SK-N-SH (cell line): ENCODE results near the gene EXOG. TPM values are rescaled to one million over a fixed set of nuclear protein-coding genes. Genes with fewer than 3 reads are reported as not detected.

ENCODE experiments used
- CTCF ChIA-PET: fragments of 300-600, 350-600 bp; formaldehyde crosslinking; extraction: SDS; loops from one replicate; lab custom pipeline; 2021; lab: Yijun Ruan, JAX
- POLR2A ChIA-PET: fragments of 350-600 bp; sonication (Branson Sonifier 250); formaldehyde crosslinking; extraction: SDS; loops from one replicate; lab custom pipeline; 2020; ENCODE audit warnings: antibody characterized with exemption, inconsistent platforms; lab: Yijun Ruan, JAX
- DNase-seq: peaks from one replicate; pipeline ENCODE4 v3.0.0; 2012
- H2AFZ ChIP-seq: fragments of 200-600 bp; sonication (generic); 2 replicates; pipeline ENCODE4 v1.8.1; 2016; ENCODE audit warnings: antibody characterized with exemption, mild to moderate bottlenecking, low read depth
- H3F3A ChIP-seq: fragments of 200-600 bp; sonication (generic); replicated peaks from 2 replicates; pipeline ENCODE3; 2016; ENCODE audit warnings: antibody characterized with exemption, mild to moderate bottlenecking; ENCODE audit not compliant: insufficient read depth
- H3K27ac ChIP-seq, 2 experiments: fragments of 200-500 bp in 1 of 2; fragments of 200-600 bp in 1 of 2; sonication (Bioruptor generic) in 1 of 2; sonication (generic), shearing (Covaris generic) in 1 of 2; 2 replicates each; pipeline versions ENCODE4 v1.5.1 to v1.6.1; 2014 to 2016; ENCODE audit warnings: low read depth in 2 of 2, inconsistent platforms in 1 of 2, low read length in 1 of 2, mild to moderate bottlenecking in 1 of 2, mixed read lengths in 1 of 2
- H3K27me3 ChIP-seq: fragments of 200-600 bp; sonication (generic), shearing (Covaris generic); 2 replicates; pipeline ENCODE4 v1.6.1; 2016; ENCODE audit warnings: mixed run types; ENCODE audit not compliant: insufficient read depth
- H3K36me3 ChIP-seq, 2 experiments: fragments of 200-500 bp in 1 of 2; fragments of 200-600 bp in 1 of 2; sonication (Bioruptor generic) in 1 of 2; sonication (generic) in 1 of 2; replicated peaks in 1 of 2; 2 replicates each; pipeline versions ENCODE3 to v1.5.1; 2014 to 2016; ENCODE audit warnings: low read length in 1 of 2, mild to moderate bottlenecking in 1 of 2; ENCODE audit not compliant: insufficient read depth in 2 of 2, control insufficient read depth in 1 of 2
- H3K4me1 ChIP-seq, 2 experiments: fragments of 200-500 bp in 1 of 2; fragments of 200-600 bp in 1 of 2; sonication (Bioruptor generic) in 1 of 2; sonication (generic), shearing (Covaris generic) in 1 of 2; 2 replicates each; pipeline versions ENCODE4 v1.5.1 to v1.6.1; 2014 to 2016; ENCODE audit warnings: low read depth in 1 of 2, low read length in 1 of 2, mixed run types in 1 of 2; ENCODE audit not compliant: insufficient read depth in 2 of 2, control insufficient read depth in 1 of 2
- H3K4me2 ChIP-seq: fragments of 200-600 bp; sonication (generic), shearing (Covaris generic); 2 replicates; pipeline ENCODE4 v1.6.1; 2017; ENCODE audit warnings: mixed run types
- H3K4me3 ChIP-seq, 2 experiments: fragments of 200-500 bp in 1 of 2; fragments of 200-600 bp in 1 of 2; sonication (Bioruptor generic) in 1 of 2; sonication (generic), shearing (Covaris generic) in 1 of 2; 2 replicates each; pipeline versions ENCODE4 v1.5.1 to v1.8.1; 2014 to 2016; ENCODE audit warnings: low read depth in 2 of 2, inconsistent platforms in 1 of 2, low read length in 1 of 2, mild to moderate bottlenecking in 1 of 2, mixed read lengths in 1 of 2, moderate library complexity in 1 of 2
- H3K79me2 ChIP-seq: fragments of 200-600 bp; sonication (generic); 2 replicates; pipeline ENCODE4 v1.8.1; 2017; ENCODE audit warnings: mild to moderate bottlenecking; ENCODE audit not compliant: insufficient read depth
- H3K9ac ChIP-seq: fragments of 200-600 bp; sonication (generic); 2 replicates; pipeline ENCODE4 v1.6.1; 2017; ENCODE audit warnings: mixed run types
- H3K9me2 ChIP-seq: fragments of 200-600 bp; sonication (generic); 2 replicates; pipeline ENCODE4 v1.6.1; 2017; ENCODE audit warnings: mixed run types
- H3K9me3 ChIP-seq: fragments of 200-600 bp; sonication (generic); 2 replicates; pipeline ENCODE4 v1.6.1; 2017; ENCODE audit warnings: mixed run types, mild to moderate bottlenecking, moderate library complexity
- H4K20me1 ChIP-seq: fragments of 200-600 bp; sonication (generic); 2 replicates; pipeline ENCODE4 v1.6.1; 2017; ENCODE audit warnings: mild to moderate bottlenecking, mixed run types; ENCODE audit not compliant: insufficient read depth
- CTCF ChIP-seq: fragments of 200-600 bp; sonication (generic); IDR thresholded peaks from 2 replicates; pipeline ENCODE4 v1.6.1; 2017; ENCODE audit warnings: antibody characterized with exemption, mild to moderate bottlenecking, moderate library complexity
- ELF1 ChIP-seq: IDR thresholded peaks from 2 replicates; pipeline ENCODE4 v1.4.0; 2012
- FOSL2 ChIP-seq: IDR thresholded peaks from 2 replicates; pipeline ENCODE4 v1.4.0; 2012; ENCODE audit warnings: low read depth, mild to moderate bottlenecking, moderate library complexity, borderline replicate concordance
- GABPA ChIP-seq: IDR thresholded peaks from 2 replicates; pipeline ENCODE4 v1.4.0; 2012; ENCODE audit warnings: low read depth, mild to moderate bottlenecking
- GATA2 ChIP-seq: sonication (generic); formaldehyde crosslinking; IDR thresholded peaks from 2 replicates; pipeline ENCODE4 v1.5.0; 2020; ENCODE audit warnings: mild to moderate bottlenecking, missing genetic modification reagents
- JUND ChIP-seq: IDR thresholded peaks from 2 replicates; pipeline ENCODE4 v1.4.0; 2012
- NRF1 ChIP-seq: IDR thresholded peaks from 2 replicates; pipeline ENCODE4 v1.6.1; 2012; ENCODE audit warnings: low read depth, mild to moderate bottlenecking, low read length
- PBX3 ChIP-seq: IDR thresholded peaks from 2 replicates; pipeline ENCODE4; 2012
- RCOR1 ChIP-seq: fragments of 150-350 bp; IDR thresholded peaks from 2 replicates; pipeline ENCODE4 v1.6.1; 2017; ENCODE audit warnings: antibody characterized with exemption, low read length
- RXRA ChIP-seq: IDR thresholded peaks from 2 replicates; pipeline ENCODE4 v1.4.0; 2012; ENCODE audit warnings: low read depth, mild to moderate bottlenecking, borderline replicate concordance
- SMC3 ChIP-seq: IDR thresholded peaks from 2 replicates; pipeline ENCODE4 v1.6.1; 2012; ENCODE audit warnings: low read depth, low read length, improper control_type of control experiment
- TAF1 ChIP-seq: IDR thresholded peaks from 2 replicates; pipeline ENCODE4 v1.6.1; 2012; ENCODE audit warnings: low read depth, mild to moderate bottlenecking, low read length, moderate library complexity, borderline replicate concordance
- USF1 ChIP-seq: IDR thresholded peaks from 2 replicates; pipeline ENCODE4 v1.4.0; 2012; ENCODE audit warnings: low read depth, borderline replicate concordance
- WGBS: methylation state at CpG from one replicate; pipeline ENCODE4 v1.1.6; 2017; ENCODE audit warnings: low lambda C conversion rate; 5-methylcytosine and 5-hydroxymethylcytosine counted together
- polyA plus RNA-seq, 3 experiments: library from polyadenylated mRNA; depleted of rRNA; stranded (reverse); fragments of >200 nt; gene quantifications; 2 replicates each; pipeline ENCODE4 v1.2.3, GENCODE V29; 2012

Gene EXOG
- polyA plus RNA-seq, 1 of the 3 experiments (the other 2 are of a cell fraction) = 6.2 TPM

- peaks cover 3% of the 10 kb centered on the region; the same call in 1 of the 2 replicates for H4K20me1 ChIP-seq
- WGBS = 29% methylated on average over 1 of the region's 1 CpG
- POLR2A ChIA-PET = no interaction called here
Observed at GRCh38 chr3:38516669-38517068, 20.5 kb downstream of the EXOG start.

More at GRCh38 chr3:38516669-38517068, 20.5 kb downstream of the EXOG start:
- no peaks in the 10 kb centered on the region for H3K9me2 ChIP-seq
- H3F3A ChIP-seq = peaks cover 13% of the 10 kb centered on the region
- H3K9me3 ChIP-seq = no peaks in the 10 kb centered on the region
- no peak overlapping the region for H3K4me2 ChIP-seq
- no peak for DNase-seq
- no peak for TF ChIP-seq GABPA
- no peak for TF ChIP-seq USF1
- TF ChIP-seq PBX3 = no peak
- no peak for TF ChIP-seq FOSL2
- no peak for TF ChIP-seq CTCF
- no peak for TF ChIP-seq SMC3
- no peak for TF ChIP-seq JUND
- TF ChIP-seq ELF1 = no peak
- no peak for TF ChIP-seq GATA2 (CRISPR knock-in tag)
- TF ChIP-seq TAF1 = no peak
- no peak for TF ChIP-seq NRF1
- TF ChIP-seq RCOR1 = no peak
- no peak for TF ChIP-seq RXRA
- TF ChIP-seq, all 33 proteins: peak for 0
- Histone ChIP-seq H3K79me2 (no peaks in the 10 kb centered on the region; the same call in 1 of the 2 replicates), H3K27ac (no peak overlapping the region), H2AFZ (no peak overlapping the region), H3K36me3 (peaks cover 29 to 40% of the 10 kb centered on the region in 2 experiments), H3K9ac (no peak overlapping the region), H3K27me3 (no peaks in the 10 kb centered on the region), H3K4me1 (no peaks in the 10 kb centered on the region; a peak in 3 of 4 replicates), H3K4me3 (no peak overlapping the region)
- CTCF ChIA-PET = interaction anchor here (0.8 to 13.0 kb wide), 4 partner anchors 14 to 483 kb away, joined by 3 to 556 read pairs (median 6); no protein-coding TSS in a partner anchor
